ENCODE data around the gene CACNA1H. TPM values are rescaled to one million over a fixed set of nuclear protein-coding genes. Genes with fewer than 3 reads are reported as not detected.

Gene CACNA1H
- total and polyA plus RNA-seq, 2 of the 8 experiments (the other 6 are each of a cell fraction or from before 2014, with no cell fraction given) = 14.0 to 28.7 TPM

- TF ChIP-seq, protein P1, sequence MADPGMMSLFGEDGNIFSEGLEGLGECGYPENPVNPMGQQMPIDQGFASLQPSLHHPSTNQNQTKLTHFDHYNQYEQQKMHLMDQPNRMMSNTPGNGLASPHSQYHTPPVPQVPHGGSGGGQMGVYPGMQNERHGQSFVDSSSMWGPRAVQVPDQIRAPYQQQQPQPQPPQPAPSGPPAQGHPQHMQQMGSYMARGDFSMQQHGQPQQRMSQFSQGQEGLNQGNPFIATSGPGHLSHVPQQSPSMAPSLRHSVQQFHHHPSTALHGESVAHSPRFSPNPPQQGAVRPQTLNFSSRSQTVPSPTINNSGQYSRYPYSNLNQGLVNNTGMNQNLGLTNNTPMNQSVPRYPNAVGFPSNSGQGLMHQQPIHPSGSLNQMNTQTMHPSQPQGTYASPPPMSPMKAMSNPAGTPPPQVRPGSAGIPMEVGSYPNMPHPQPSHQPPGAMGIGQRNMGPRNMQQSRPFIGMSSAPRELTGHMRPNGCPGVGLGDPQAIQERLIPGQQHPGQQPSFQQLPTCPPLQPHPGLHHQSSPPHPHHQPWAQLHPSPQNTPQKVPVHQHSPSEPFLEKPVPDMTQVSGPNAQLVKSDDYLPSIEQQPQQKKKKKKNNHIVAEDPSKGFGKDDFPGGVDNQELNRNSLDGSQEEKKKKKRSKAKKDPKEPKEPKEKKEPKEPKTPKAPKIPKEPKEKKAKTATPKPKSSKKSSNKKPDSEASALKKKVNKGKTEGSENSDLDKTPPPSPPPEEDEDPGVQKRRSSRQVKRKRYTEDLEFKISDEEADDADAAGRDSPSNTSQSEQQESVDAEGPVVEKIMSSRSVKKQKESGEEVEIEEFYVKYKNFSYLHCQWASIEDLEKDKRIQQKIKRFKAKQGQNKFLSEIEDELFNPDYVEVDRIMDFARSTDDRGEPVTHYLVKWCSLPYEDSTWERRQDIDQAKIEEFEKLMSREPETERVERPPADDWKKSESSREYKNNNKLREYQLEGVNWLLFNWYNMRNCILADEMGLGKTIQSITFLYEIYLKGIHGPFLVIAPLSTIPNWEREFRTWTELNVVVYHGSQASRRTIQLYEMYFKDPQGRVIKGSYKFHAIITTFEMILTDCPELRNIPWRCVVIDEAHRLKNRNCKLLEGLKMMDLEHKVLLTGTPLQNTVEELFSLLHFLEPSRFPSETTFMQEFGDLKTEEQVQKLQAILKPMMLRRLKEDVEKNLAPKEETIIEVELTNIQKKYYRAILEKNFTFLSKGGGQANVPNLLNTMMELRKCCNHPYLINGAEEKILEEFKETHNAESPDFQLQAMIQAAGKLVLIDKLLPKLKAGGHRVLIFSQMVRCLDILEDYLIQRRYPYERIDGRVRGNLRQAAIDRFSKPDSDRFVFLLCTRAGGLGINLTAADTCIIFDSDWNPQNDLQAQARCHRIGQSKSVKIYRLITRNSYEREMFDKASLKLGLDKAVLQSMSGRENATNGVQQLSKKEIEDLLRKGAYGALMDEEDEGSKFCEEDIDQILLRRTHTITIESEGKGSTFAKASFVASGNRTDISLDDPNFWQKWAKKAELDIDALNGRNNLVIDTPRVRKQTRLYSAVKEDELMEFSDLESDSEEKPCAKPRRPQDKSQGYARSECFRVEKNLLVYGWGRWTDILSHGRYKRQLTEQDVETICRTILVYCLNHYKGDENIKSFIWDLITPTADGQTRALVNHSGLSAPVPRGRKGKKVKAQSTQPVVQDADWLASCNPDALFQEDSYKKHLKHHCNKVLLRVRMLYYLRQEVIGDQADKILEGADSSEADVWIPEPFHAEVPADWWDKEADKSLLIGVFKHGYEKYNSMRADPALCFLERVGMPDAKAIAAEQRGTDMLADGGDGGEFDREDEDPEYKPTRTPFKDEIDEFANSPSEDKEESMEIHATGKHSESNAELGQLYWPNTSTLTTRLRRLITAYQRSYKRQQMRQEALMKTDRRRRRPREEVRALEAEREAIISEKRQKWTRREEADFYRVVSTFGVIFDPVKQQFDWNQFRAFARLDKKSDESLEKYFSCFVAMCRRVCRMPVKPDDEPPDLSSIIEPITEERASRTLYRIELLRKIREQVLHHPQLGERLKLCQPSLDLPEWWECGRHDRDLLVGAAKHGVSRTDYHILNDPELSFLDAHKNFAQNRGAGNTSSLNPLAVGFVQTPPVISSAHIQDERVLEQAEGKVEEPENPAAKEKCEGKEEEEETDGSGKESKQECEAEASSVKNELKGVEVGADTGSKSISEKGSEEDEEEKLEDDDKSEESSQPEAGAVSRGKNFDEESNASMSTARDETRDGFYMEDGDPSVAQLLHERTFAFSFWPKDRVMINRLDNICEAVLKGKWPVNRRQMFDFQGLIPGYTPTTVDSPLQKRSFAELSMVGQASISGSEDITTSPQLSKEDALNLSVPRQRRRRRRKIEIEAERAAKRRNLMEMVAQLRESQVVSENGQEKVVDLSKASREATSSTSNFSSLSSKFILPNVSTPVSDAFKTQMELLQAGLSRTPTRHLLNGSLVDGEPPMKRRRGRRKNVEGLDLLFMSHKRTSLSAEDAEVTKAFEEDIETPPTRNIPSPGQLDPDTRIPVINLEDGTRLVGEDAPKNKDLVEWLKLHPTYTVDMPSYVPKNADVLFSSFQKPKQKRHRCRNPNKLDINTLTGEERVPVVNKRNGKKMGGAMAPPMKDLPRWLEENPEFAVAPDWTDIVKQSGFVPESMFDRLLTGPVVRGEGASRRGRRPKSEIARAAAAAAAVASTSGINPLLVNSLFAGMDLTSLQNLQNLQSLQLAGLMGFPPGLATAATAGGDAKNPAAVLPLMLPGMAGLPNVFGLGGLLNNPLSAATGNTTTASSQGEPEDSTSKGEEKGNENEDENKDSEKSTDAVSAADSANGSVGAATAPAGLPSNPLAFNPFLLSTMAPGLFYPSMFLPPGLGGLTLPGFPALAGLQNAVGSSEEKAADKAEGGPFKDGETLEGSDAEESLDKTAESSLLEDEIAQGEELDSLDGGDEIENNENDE (IDR thresholded peaks at IDR 0.05; ENCODE audit: insufficient replicate concordance, low read length) = no peak
- no peak for TF ChIP-seq RXRA (IDR thresholded peaks at IDR 0.05; ENCODE audit: insufficient read depth, low read depth, low read length)
- no peak for TF ChIP-seq CTBP2 (IDR thresholded peaks at IDR 0.05; ENCODE audit: borderline replicate concordance, insufficient read depth, insufficient read length, low read length)
- TF ChIP-seq GTF2F1 (IDR thresholded peaks at IDR 0.05; ENCODE audit: borderline replicate concordance, low read depth, low read length) = no peak
- no peak for TF ChIP-seq EGR1 (IDR thresholded peaks at IDR 0.05; ENCODE audit: borderline replicate concordance, low read depth, low read length)
- TF ChIP-seq YY1 (IDR thresholded peaks at IDR 0.05; ENCODE audit: low read depth, low read length) = no peak
- no peak for TF ChIP-seq POLR2A (IDR thresholded peaks at IDR 0.05; ENCODE audit: control extremely low read depth in 1 of 2, low read depth in 2 of 2, low read length in 2 of 2)
- no peak for TF ChIP-seq ASH2L (IDR thresholded peaks at IDR 0.05; ENCODE audit: low read length)
- TF ChIP-seq JUN (IDR thresholded peaks at IDR 0.05; ENCODE audit: low read depth, low read length) = no peak
- TF ChIP-seq SP1 (IDR thresholded peaks at IDR 0.05; ENCODE audit: low read depth, low read length) = no peak
- no peak for TF ChIP-seq POU5F1 (IDR thresholded peaks at IDR 0.05; ENCODE audit: low read depth, low read length)
Observed at GRCh38 chr16:1169285-1170075, 16.6 kb downstream of the CACNA1H start (continued).
